Transverse colon (tissue), 4 donors: ENCODE measurements around the gene DSEL. TPM values are rescaled to one million over a fixed set of nuclear protein-coding genes. Genes with fewer than 3 reads are reported as not detected.

ENCODE experiments used
- DNase-seq: peaks from one replicate; pipeline ENCODE4 v3.0.0-alpha.2; 2019
- H3K27ac ChIP-seq, 4 donors: fragments of 200-600 bp; sonication (generic); 2 replicates each; pipeline ENCODE4 v1.5.1; 2016 to 2018; ENCODE audit warnings: inconsistent platforms in 4 of 4
- H3K27me3 ChIP-seq: fragments of 200-600 bp; sonication (generic); 2 replicates; pipeline ENCODE4 v1.5.1; 2017; ENCODE audit warnings: inconsistent platforms
- H3K36me3 ChIP-seq, 4 donors: fragments of 200-600 bp; sonication (generic); 2 replicates each; pipeline ENCODE4 v1.5.1; 2017 to 2019; ENCODE audit warnings: inconsistent platforms in 4 of 4
- H3K4me1 ChIP-seq, 4 donors: fragments of 200-600 bp; sonication (generic); 2 replicates each; pipeline ENCODE4 v1.5.1; 2017 to 2020; ENCODE audit warnings: inconsistent platforms in 4 of 4
- H3K4me3 ChIP-seq, 4 donors: fragments of 200-600 bp; sonication (generic); 1 replicate in 1 of 4; 2 replicates in 3 of 4; pipeline versions ENCODE4 v1.5.1 to v1.6.1; 2017 to 2019; ENCODE audit warnings: inconsistent platforms in 4 of 4
- H3K9me3 ChIP-seq, 2 donors: fragments of 200-600 bp; sonication (generic); 2 replicates each; pipeline ENCODE4 v1.5.1; 2017 to 2019; ENCODE audit warnings: inconsistent platforms in 2 of 2
- CTCF ChIP-seq, 5 experiments: fragments of 200-600 bp in 3 of 5; fragments of 450-650 bp in 2 of 5; sonication (generic) in 3 of 5; IDR thresholded peaks; 1 replicate in 2 of 5; 2 replicates in 3 of 5; pipeline ENCODE4 v1.5.1; 2016 to 2017; ENCODE audit warnings: antibody characterized with exemption in 5 of 5, inconsistent platforms in 3 of 5, mild to moderate bottlenecking in 2 of 5, moderate library complexity in 1 of 5
- EP300 ChIP-seq: sonication (generic); formaldehyde crosslinking; IDR thresholded peaks from one replicate; pipeline ENCODE4 v1.6.1; 2017; ENCODE audit warnings: antibody characterized with exemption, low read depth
- POLR2A ChIP-seq: fragments of 450-650 bp; IDR thresholded peaks from one replicate; pipeline ENCODE4 v1.6.1; 2016; ENCODE audit warnings: antibody characterized with exemption, mild to moderate bottlenecking, moderate library complexity
- POLR2AphosphoS5 ChIP-seq, 3 donors: sonication (generic); formaldehyde crosslinking; IDR thresholded peaks; one replicate each; pipeline ENCODE4 v1.6.1; 2016; ENCODE audit warnings: antibody characterized with exemption in 3 of 3
- WGBS, 2 donors: methylation state at CpG; one replicate each; pipeline ENCODE4 v1.1.5; 2018; ENCODE audit warnings: low coverage in 1 of 2; 5-methylcytosine and 5-hydroxymethylcytosine counted together
- in situ Hi-C, 4 donors: fragments of 200-750 bp; cut with MboI; loops; one replicate each; pipeline versions ENCODE4 v1.15.0 to v1.15.1; 2017; ENCODE audit warnings: low sequenced_read_pairs in 3 of 4, low pct_ligation_motif_present in 1 of 4, low pct_unique_long_range_greater_than_20kb in 1 of 4
- intact Hi-C: fragments of 100-400 bp; cut with DNase I; formaldehyde crosslinking; loops from one replicate; pipeline ENCODE4 v1.15.1; 2023; ENCODE audit warnings: low total_unique reads
- total RNA-seq, 4 donors: library from RNA; depleted of rRNA; stranded (reverse); fragments of >200 nt; gene quantifications; one replicate each; pipeline ENCODE4 v1.1.0, GENCODE V29; 2016

Gene DSEL
- total RNA-seq, 4 donors from 2014 or later = 1.2 to 5.1 (median 2.0) TPM

GRCh38 chr18:67478249-67478648, 38.3 kb downstream of the DSEL start:
- in situ Hi-C loops = no loop called here
- 70 to 82% methylated on average over 3 of the region's 3 CpGs for WGBS, 2 donors

GRCh38 chr18:67477522-67477921, 39.0 kb downstream of the DSEL start:
- no peaks in the 10 kb centered on the region for H3K27me3 ChIP-seq
- no peaks in the 10 kb centered on the region for H3K36me3 ChIP-seq
- H3K9me3 ChIP-seq = no peaks in the 10 kb centered on the region
- WGBS, 2 donors = 66 to 82% methylated on average over 2 of the region's 2 CpGs
- intact Hi-C loops (no loop called here), in situ Hi-C loops (no loop called here)
- no peak for TF ChIP-seq EP300
- no peak for TF ChIP-seq CTCF (IDR thresholded peaks at IDR 0.05)
- no peak for TF ChIP-seq POLR2AphosphoS5 (IDR thresholded peaks at IDR 0.05)
- TF ChIP-seq POLR2A = no peak
- no peak for DNase-seq
- H3K4me3 ChIP-seq = no peak overlapping the region
- H3K27ac ChIP-seq = no peak overlapping the region
- no peaks in the 10 kb centered on the region for H3K4me1 ChIP-seq

More at GRCh38 chr18:67478249-67478648, 38.3 kb downstream of the DSEL start:
- no peak for DNase-seq
- H3K36me3 ChIP-seq = no peaks in the 10 kb centered on the region
- H3K27ac ChIP-seq = no peak overlapping the region
- no peaks in the 10 kb centered on the region for H3K9me3 ChIP-seq
- no peaks in the 10 kb centered on the region for H3K4me1 ChIP-seq
- intact Hi-C loops = no loop called here
- H3K4me3 ChIP-seq = no peak overlapping the region
- H3K27me3 ChIP-seq = no peaks in the 10 kb centered on the region
- TF ChIP-seq CTCF (IDR thresholded peaks at IDR 0.05) (no peak), POLR2A (no peak), POLR2AphosphoS5 (IDR thresholded peaks at IDR 0.05) (no peak), EP300 (no peak)

- WGBS, 2 donors = 60 to 67% methylated on average over 3 of the region's 3 CpGs
- H3K36me3 ChIP-seq = no peaks in the 10 kb centered on the region
- no peak overlapping the region for H3K4me3 ChIP-seq
- H3K9me3 ChIP-seq = no peaks in the 10 kb centered on the region
- TF ChIP-seq POLR2A (no peak), EP300 (no peak), POLR2AphosphoS5 (IDR thresholded peaks at IDR 0.05) (no peak), CTCF (IDR thresholded peaks at IDR 0.05) (no peak)
- no peak overlapping the region for H3K27ac ChIP-seq
- H3K27me3 ChIP-seq = no peaks in the 10 kb centered on the region
- no peaks in the 10 kb centered on the region for H3K4me1 ChIP-seq
- no peak for DNase-seq
- intact Hi-C loops (no loop called here), in situ Hi-C loops (no loop called here)
These were observed 39.9 kb downstream of the DSEL start for GRCh38 chr18:67476585-67476984.

- TF ChIP-seq EP300 = no peak
- no peak for TF ChIP-seq POLR2AphosphoS5 (IDR thresholded peaks at IDR 0.05)
- TF ChIP-seq POLR2A = no peak
- TF ChIP-seq CTCF (IDR thresholded peaks at IDR 0.05) = no peak
- Histone ChIP-seq H3K4me1 (no peaks in the 10 kb centered on the region), H3K27me3 (no peaks in the 10 kb centered on the region), H3K36me3 (no peaks in the 10 kb centered on the region), H3K9me3 (no peaks in the 10 kb centered on the region), H3K4me3 (no peak overlapping the region), H3K27ac (no peak overlapping the region)
- intact Hi-C loops = no loop called here
- 8 to 33% methylated on average over 1 of the region's 1 CpG for WGBS, 2 donors
- DNase-seq = no peak
- in situ Hi-C loops = no loop called here
These were observed 40.8 kb downstream of the DSEL start for GRCh38 chr18:67475673-67476072.
